NCI-H2081 (cell line): ENCODE measurements around the gene CLK2.
"Not testable (repeated sequence)": the region's sequence is repeated elsewhere in the genome, so short reads cannot be mapped to it uniquely, and the experiment has no call there.

ENCODE experiments used
- DNase-seq, 2 experiments: peaks; one replicate each; lab custom pipeline; 2025; lab: John Stamatoyannopoulos, UW

CLK2 gene

GRCh38 chr1:155296661-155297060 lies 23.4 kb upstream of the CLK2 start:
- DNase-seq, result no peak

- no peak for DNase-seq
These were observed 22.6 kb upstream of the CLK2 start for GRCh38 chr1:155295942-155296267.

- DNase-seq, result no peak
These were observed 22.1 kb upstream of the CLK2 start for GRCh38 chr1:155295183-155295941.

- DNase-seq, result no peak
These were observed 21.3 kb upstream of the CLK2 start for GRCh38 chr1:155294520-155295182.

GRCh38 chr1:155293086-155293749 lies 19.9 kb upstream of the CLK2 start:
- no peak for DNase-seq

GRCh38 chr1:155291006-155291405 lies 17.7 kb upstream of the CLK2 start:
- DNase-seq, result not testable (repeated sequence)

- DNase-seq, result no peak
These were observed 14.8 kb upstream of the CLK2 start for GRCh38 chr1:155287987-155288543.

- no peak for DNase-seq
These were observed 13.2 kb upstream of the CLK2 start for GRCh38 chr1:155286544-155286943.

- no peak for DNase-seq
These were observed 12.3 kb upstream of the CLK2 start for GRCh38 chr1:155285631-155286044.

- no peak for DNase-seq
These were observed 11.8 kb upstream of the CLK2 start for GRCh38 chr1:155285063-155285462.

GRCh38 chr1:155284476-155284875 lies 11.2 kb upstream of the CLK2 start:
- no peak for DNase-seq

- no peak for DNase-seq
These were observed 9.3 kb upstream of the CLK2 start for GRCh38 chr1:155282488-155283091.

GRCh38 chr1:155279268-155279667 lies 6.0 kb upstream of the CLK2 start:
- DNase-seq, result no peak

- DNase-seq, result no peak
These were observed 5.4 kb upstream of the CLK2 start for GRCh38 chr1:155278689-155279160.

- DNase-seq, result peak; percentile 78
These were observed 4.8 kb upstream of the CLK2 start for GRCh38 chr1:155277902-155278688.

GRCh38 chr1:155277070-155277901 lies 4.0 kb upstream of the CLK2 start, which contains the start of gene HCN3:
TSS of gene HCN3 (plus strand) at chr1:155277463. CDS start at chr1:155277591, 128 bp downstream.
- DNase-seq, result peak; percentile 99 to 100

- DNase-seq, result peak; percentile 86 to 87
These were observed 600 bp downstream of the CLK2 start for GRCh38 chr1:155272466-155273342.

- DNase-seq, result no peak
These were observed 3.9 kb downstream of the CLK2 start for GRCh38 chr1:155269381-155269780.

GRCh38 chr1:155268630-155269029 lies 4.7 kb downstream of the CLK2 start:
- DNase-seq, result no peak
